K562 (cell line): ENCODE measurements around the gene CALR3. TPM values are rescaled to one million over a fixed set of nuclear protein-coding genes. Genes with fewer than 3 reads are reported as not detected.
A peak's percentile ranks its signal among the peaks of the same experiment; 100 is the strongest.

ENCODE experiments used
- GABPB1 ChIP-seq: sonication (generic); formaldehyde crosslinking; IDR thresholded peaks from 2 replicates; pipeline ENCODE4 v1.8.0; 2022; ENCODE audit warnings: mild to moderate bottlenecking, missing genetic modification reagents
- HMGN3 ChIP-seq: IDR thresholded peaks from 2 replicates; pipeline ENCODE4 v1.6.1; 2011; ENCODE audit warnings: borderline replicate concordance, low read depth, mild to moderate bottlenecking, mixed read lengths, low read length; ENCODE audit not compliant: insufficient read length; ENCODE audit errors: extremely low read depth
- PCBP1 ChIP-seq: fragments of 200-400 bp; formaldehyde crosslinking; IDR thresholded peaks from 2 replicates; pipeline ENCODE4 v1.6.1; 2018; ENCODE audit warnings: mild to moderate bottlenecking, low read depth, low read length; ENCODE audit not compliant: poor library complexity, severe bottlenecking
- PHF21A ChIP-seq: fragments of 450-650 bp; IDR thresholded peaks from 2 replicates; pipeline ENCODE4 v1.6.1; 2017; ENCODE audit warnings: low read depth, borderline replicate concordance
- PTTG1 ChIP-seq: fragments of 450-650 bp; IDR thresholded peaks from 2 replicates; pipeline ENCODE4 v1.6.1; 2016; ENCODE audit warnings: low read depth, mild to moderate bottlenecking, missing genetic modification characterization, missing compliant biosample characterization
- ZBTB7A ChIP-seq: IDR thresholded peaks from 2 replicates; pipeline ENCODE4 v1.6.1; 2011; ENCODE audit warnings: low read depth, mild to moderate bottlenecking, low read length, moderate library complexity, borderline replicate concordance; ENCODE audit not compliant: control insufficient read depth
- polyA plus RNA-seq, 8 experiments: library from polyadenylated mRNA; depleted of rRNA in 4 of 8; stranded (reverse) in 5 of 8; unstranded in 3 of 8; fragments of >200 nt; fragmentation: Nextera tagmentation in 2 of 8; fragmentation: Illumina TruSeq in 1 of 8; extraction: Ambion mirVana in 2 of 8; extraction: Trizol in 1 of 8; gene quantifications; 2 replicates each; pipeline versions ENCODE4 v1.2.1 to v1.2.3, GENCODE V29; 2011 to 2014; ENCODE audit warnings: inconsistent platforms in 1 of 8, missing spikeins in 1 of 8
- total RNA-seq, 7 experiments: library from RNA; depleted of rRNA in 6 of 7; stranded (reverse); fragments of >200 nt in 6 of 7; fragmentation: Illumina TruSeq in 2 of 7; extraction: Trizol in 2 of 7; gene quantifications; 2 replicates each; pipeline versions ENCODE4 v1.2.1 to v1.2.3, GENCODE V29; 2011 to 2021; ENCODE audit warnings: low replicate concordance in 1 of 7
- TF ChIP-seq, protein P1 (sequence below): fragments of 250-450 bp; sonication (Bioruptor Pico); IDR thresholded peaks from 2 replicates; pipeline ENCODE4 v1.8.0; 2021; ENCODE audit warnings: moderate library complexity, mild to moderate bottlenecking, inconsistent platforms
- TF ChIP-seq, protein P2 (sequence below): sonication (generic); formaldehyde crosslinking; IDR thresholded peaks from 2 replicates; pipeline ENCODE4 v1.8.0; 2022; ENCODE audit warnings: mild to moderate bottlenecking, missing genetic modification reagents
- TF ChIP-seq, protein P3 (sequence below), 2 experiments: IDR thresholded peaks; 2 replicates each; pipeline ENCODE4 v1.6.1; 2011; ENCODE audit warnings: borderline replicate concordance in 1 of 2, control low read depth in 1 of 2, low read depth in 1 of 2, low read length in 1 of 2, mild to moderate bottlenecking in 1 of 2, mixed read lengths in 1 of 2, moderate library complexity in 1 of 2; ENCODE audit not compliant: insufficient read depth in 1 of 2, insufficient read length in 1 of 2, poor library complexity in 1 of 2, severe bottlenecking in 1 of 2; ENCODE audit errors: extremely low read depth in 1 of 2
- TF ChIP-seq, protein P4 (sequence below): fragments of 450-650 bp; IDR thresholded peaks from 2 replicates; pipeline ENCODE4 v1.6.1; 2016; ENCODE audit warnings: borderline replicate concordance
- TF ChIP-seq, protein P5 (sequence below): conservative IDR thresholded peaks from 2 replicates; pipeline ENCODE4 v1.6.1; 2011; ENCODE audit warnings: low read depth, mild to moderate bottlenecking, low read length; ENCODE audit not compliant: control insufficient read depth
- TF ChIP-seq, protein P6 (sequence below): sonication (generic); formaldehyde crosslinking; IDR thresholded peaks from 2 replicates; pipeline ENCODE4 v1.8.0; 2022; ENCODE audit warnings: mild to moderate bottlenecking, missing genetic modification reagents

The CALR3 gene
- total and polyA plus RNA-seq, 9 of the 15 experiments (the other 6 are each of a cell fraction or from before 2014, with no cell fraction given): 0.15 to 0.41 (median 0.22) TPM; not detected in 4

DNA sequence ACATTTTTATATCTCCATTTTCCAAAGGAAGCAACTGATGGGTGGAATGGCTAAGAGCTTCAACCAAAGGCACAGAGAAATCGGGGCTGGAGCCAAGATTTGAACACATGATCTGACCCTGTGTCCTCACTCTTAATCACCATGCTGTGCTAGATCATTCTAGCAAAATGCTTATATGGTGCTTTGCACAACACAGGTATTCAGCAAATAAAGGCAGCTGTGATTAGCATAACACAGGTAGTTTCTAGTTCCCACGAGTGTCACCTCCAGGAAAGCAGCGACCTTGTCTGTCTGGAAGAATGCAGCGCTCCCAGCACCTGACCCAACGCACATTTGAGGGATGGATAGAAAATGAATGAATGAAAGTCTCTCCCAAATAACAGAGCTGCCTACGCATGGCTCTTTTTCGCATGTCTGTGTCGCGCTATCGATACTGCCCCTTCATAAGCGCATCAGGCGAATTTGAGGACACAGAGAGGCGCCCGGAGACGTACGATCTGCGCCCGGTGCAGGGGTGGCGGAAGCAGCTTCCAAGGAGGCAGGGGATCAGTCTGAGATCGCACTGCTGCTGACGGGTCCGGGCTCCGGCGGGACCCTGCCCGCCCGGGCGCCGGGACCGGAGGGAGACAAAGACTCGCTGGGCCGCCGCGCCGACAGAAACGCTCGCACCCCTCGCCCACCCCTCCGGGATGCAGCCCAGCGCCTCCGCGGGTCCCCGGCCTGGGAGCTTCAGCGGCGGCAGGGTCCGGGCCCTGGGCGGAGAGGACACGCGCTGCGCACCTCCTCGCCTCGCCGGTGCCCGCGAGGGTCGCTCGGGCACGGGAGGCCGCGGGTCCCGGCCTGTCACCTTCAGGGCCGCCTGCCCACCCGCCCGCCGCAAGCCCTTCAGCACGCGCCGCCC, 24.8 kb downstream of the CALR3 start (continued):
- TF ChIP-seq, protein P1, sequence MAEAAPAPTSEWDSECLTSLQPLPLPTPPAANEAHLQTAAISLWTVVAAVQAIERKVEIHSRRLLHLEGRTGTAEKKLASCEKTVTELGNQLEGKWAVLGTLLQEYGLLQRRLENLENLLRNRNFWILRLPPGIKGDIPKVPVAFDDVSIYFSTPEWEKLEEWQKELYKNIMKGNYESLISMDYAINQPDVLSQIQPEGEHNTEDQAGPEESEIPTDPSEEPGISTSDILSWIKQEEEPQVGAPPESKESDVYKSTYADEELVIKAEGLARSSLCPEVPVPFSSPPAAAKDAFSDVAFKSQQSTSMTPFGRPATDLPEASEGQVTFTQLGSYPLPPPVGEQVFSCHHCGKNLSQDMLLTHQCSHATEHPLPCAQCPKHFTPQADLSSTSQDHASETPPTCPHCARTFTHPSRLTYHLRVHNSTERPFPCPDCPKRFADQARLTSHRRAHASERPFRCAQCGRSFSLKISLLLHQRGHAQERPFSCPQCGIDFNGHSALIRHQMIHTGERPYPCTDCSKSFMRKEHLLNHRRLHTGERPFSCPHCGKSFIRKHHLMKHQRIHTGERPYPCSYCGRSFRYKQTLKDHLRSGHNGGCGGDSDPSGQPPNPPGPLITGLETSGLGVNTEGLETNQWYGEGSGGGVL (CRISPR knock-in tag): no peak
- TF ChIP-seq, protein P2, sequence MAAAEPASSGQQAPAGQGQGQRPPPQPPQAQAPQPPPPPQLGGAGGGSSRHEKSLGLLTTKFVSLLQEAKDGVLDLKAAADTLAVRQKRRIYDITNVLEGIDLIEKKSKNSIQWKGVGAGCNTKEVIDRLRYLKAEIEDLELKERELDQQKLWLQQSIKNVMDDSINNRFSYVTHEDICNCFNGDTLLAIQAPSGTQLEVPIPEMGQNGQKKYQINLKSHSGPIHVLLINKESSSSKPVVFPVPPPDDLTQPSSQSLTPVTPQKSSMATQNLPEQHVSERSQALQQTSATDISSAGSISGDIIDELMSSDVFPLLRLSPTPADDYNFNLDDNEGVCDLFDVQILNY: no peak
- TF ChIP-seq, protein P3, sequence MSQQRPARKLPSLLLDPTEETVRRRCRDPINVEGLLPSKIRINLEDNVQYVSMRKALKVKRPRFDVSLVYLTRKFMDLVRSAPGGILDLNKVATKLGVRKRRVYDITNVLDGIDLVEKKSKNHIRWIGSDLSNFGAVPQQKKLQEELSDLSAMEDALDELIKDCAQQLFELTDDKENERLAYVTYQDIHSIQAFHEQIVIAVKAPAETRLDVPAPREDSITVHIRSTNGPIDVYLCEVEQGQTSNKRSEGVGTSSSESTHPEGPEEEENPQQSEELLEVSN (IDR thresholded peaks at IDR 0.05; ENCODE audit: borderline replicate concordance in 1 of 2, extremely low read depth in 1 of 2, insufficient read depth in 1 of 2, insufficient read length in 1 of 2, low read depth in 1 of 2, low read length in 1 of 2, poor library complexity in 1 of 2, severe bottlenecking in 1 of 2): peak in 1 of 2 experiments; percentile 1
- TF ChIP-seq PTTG1: no peak
- TF ChIP-seq, protein P4, sequence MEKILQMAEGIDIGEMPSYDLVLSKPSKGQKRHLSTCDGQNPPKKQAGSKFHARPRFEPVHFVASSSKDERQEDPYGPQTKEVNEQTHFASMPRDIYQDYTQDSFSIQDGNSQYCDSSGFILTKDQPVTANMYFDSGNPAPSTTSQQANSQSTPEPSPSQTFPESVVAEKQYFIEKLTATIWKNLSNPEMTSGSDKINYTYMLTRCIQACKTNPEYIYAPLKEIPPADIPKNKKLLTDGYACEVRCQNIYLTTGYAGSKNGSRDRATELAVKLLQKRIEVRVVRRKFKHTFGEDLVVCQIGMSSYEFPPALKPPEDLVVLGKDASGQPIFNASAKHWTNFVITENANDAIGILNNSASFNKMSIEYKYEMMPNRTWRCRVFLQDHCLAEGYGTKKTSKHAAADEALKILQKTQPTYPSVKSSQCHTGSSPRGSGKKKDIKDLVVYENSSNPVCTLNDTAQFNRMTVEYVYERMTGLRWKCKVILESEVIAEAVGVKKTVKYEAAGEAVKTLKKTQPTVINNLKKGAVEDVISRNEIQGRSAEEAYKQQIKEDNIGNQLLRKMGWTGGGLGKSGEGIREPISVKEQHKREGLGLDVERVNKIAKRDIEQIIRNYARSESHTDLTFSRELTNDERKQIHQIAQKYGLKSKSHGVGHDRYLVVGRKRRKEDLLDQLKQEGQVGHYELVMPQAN: peak; percentile 46; the same call in 1 of the 2 replicates
- TF ChIP-seq HMGN3: peak; percentile 34
- TF ChIP-seq, protein P5, sequence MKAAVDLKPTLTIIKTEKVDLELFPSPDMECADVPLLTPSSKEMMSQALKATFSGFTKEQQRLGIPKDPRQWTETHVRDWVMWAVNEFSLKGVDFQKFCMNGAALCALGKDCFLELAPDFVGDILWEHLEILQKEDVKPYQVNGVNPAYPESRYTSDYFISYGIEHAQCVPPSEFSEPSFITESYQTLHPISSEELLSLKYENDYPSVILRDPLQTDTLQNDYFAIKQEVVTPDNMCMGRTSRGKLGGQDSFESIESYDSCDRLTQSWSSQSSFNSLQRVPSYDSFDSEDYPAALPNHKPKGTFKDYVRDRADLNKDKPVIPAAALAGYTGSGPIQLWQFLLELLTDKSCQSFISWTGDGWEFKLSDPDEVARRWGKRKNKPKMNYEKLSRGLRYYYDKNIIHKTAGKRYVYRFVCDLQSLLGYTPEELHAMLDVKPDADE: peak; percentile 24; the same call in 1 of the 2 replicates
- TF ChIP-seq PCBP1: peak; percentile 39
- 0 out of 2 replicates have a peak, but pooled peaks have one; percentile 10 for TF ChIP-seq GABPB1 (CRISPR knock-in tag)
- 0 out of 2 replicates have a peak, but pooled peaks have one; percentile 71 for TF ChIP-seq PHF21A
- TF ChIP-seq, protein P6, sequence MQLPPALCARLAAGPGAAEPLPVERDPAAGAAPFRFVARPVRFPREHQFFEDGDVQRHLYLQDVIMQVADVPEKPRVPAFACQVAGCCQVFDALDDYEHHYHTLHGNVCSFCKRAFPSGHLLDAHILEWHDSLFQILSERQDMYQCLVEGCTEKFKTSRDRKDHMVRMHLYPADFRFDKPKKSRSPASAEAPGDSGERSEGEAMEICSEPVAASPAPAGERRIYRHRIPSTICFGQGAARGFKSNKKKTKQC (CRISPR knock-in tag): 0 out of 2 replicates have a peak, but pooled peaks have one; percentile 56
- TF ChIP-seq ZBTB7A: peak; percentile 20; the same call in 1 of the 2 replicates
